Common myeloid progenitor, CD34-positive (primary cell): Measurements from ENCODE around the gene KLF17.

Experiments used
- CTCF ChIA-PET: fragments of 350-600 bp; sonication (Branson Sonifier 250); formaldehyde crosslinking; loops from one replicate; lab custom pipeline; 2021; ENCODE audit warnings: antibody characterized with exemption; lab: Charles Lee
- POLR2A ChIA-PET: fragments of 350-600 bp; sonication (Branson Sonifier 250); formaldehyde crosslinking; loops from one replicate; lab custom pipeline; 2021; ENCODE audit warnings: antibody characterized with exemption; lab: Charles Lee
- DNase-seq, 3 donors: peaks; one replicate each; pipeline versions ENCODE4 v3.0.0 to v3.0.0-alpha.2; 2013
- H3K27ac ChIP-seq, 2 experiments: 1 replicate in 1 of 2; 2 replicates in 1 of 2; pipeline ENCODE4 v1.7.0; 2013; ENCODE audit warnings: inconsistent platforms in 2 of 2, low read length in 2 of 2, mild to moderate bottlenecking in 2 of 2, low read depth in 1 of 2, moderate library complexity in 1 of 2; ENCODE audit not compliant: severe bottlenecking in 2 of 2, insufficient read depth in 1 of 2, poor library complexity in 1 of 2
- H3K27me3 ChIP-seq, 5 experiments: replicated peaks in 2 of 5; 1 replicate in 3 of 5; 2 replicates in 2 of 5; pipeline versions ENCODE4 v1.6.1 to v1.7.0; 2013; ENCODE audit warnings: low read length in 4 of 5, mild to moderate bottlenecking in 2 of 5, moderate library complexity in 2 of 5, inconsistent platforms in 1 of 5; ENCODE audit not compliant: insufficient read depth in 5 of 5, control insufficient read depth in 4 of 5
- H3K36me3 ChIP-seq, 4 experiments: 1 replicate in 2 of 4; 2 replicates in 2 of 4; pipeline versions ENCODE4 v1.6.1 to v1.7.0; 2013; ENCODE audit warnings: low read length in 3 of 4, control low read depth in 1 of 4, mild to moderate bottlenecking in 1 of 4; ENCODE audit not compliant: control insufficient read depth in 4 of 4, insufficient read depth in 4 of 4
- H3K4me1 ChIP-seq, 4 experiments: 1 replicate in 3 of 4; 2 replicates in 1 of 4; pipeline versions ENCODE4 v1.6.1 to v1.7.1; 2013; ENCODE audit warnings: low read length in 3 of 4, mild to moderate bottlenecking in 3 of 4, control low read depth in 1 of 4, inconsistent platforms in 1 of 4, moderate library complexity in 1 of 4; ENCODE audit not compliant: control insufficient read depth in 4 of 4, insufficient read depth in 4 of 4; ENCODE audit errors: control extremely low read depth in 1 of 4
- H3K4me3 ChIP-seq, 7 experiments: 1 replicate in 4 of 7; 2 replicates in 3 of 7; pipeline versions ENCODE4 v1.5.1 to v1.7.0; 2013; ENCODE audit warnings: mild to moderate bottlenecking in 7 of 7, low read length in 6 of 7, moderate library complexity in 6 of 7, inconsistent platforms in 2 of 7, low read depth in 2 of 7, control low read depth in 1 of 7; ENCODE audit not compliant: insufficient read depth in 4 of 7, control insufficient read depth in 1 of 7; ENCODE audit errors: extremely low read depth in 1 of 7
- H3K9me3 ChIP-seq, 5 experiments: 1 replicate in 4 of 5; 2 replicates in 1 of 5; pipeline versions ENCODE4 v1.6.1 to v1.7.1; 2013; ENCODE audit warnings: low read length in 4 of 5, mild to moderate bottlenecking in 2 of 5, inconsistent platforms in 1 of 5, low read depth in 1 of 5, moderate library complexity in 1 of 5; ENCODE audit not compliant: control insufficient read depth in 4 of 5, insufficient read depth in 2 of 5; ENCODE audit errors: control extremely low read depth in 1 of 5
- WGBS: methylation state at CpG from one replicate; pipeline ENCODE4 v1.1.5; 2013; ENCODE audit not compliant: insufficient coverage; 5-methylcytosine and 5-hydroxymethylcytosine counted together

Gene KLF17

DNA sequence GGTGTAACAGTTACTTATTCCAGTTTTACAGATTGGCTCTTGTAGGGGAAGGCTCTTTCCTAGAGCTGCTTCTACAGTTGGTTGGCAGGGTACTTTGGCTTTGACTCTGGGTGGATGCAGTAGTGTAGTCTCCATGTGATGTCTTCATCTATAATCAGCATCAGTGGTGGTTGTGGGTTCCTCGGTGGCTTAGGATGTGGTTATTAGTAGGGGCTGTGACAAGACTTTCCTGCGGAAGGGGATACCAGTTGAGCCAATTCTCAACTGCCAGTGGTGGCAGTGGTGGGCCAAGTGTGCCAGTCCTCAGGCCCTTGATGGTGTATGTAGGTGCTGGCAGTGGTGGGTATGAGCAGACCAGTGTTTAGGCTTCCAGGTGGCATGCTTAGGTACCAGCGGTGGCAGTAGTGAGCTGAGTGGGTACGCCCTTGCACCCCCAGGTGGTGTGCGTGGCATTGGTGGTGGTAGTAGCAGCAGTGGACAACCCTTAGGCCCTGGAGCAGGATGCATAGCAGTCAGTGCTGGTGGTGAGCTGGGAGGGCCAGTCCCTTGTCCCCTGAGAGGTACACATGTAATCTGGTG, 50.0 kb downstream of the KLF17 start:
- Histone ChIP-seq H3K4me1 (no peaks in the 10 kb centered on the region), H3K36me3 (no peaks in the 10 kb centered on the region), H3K9me3 (peaks cover 0 to 12% (median 3%) of the 10 kb centered on the region in 5 experiments), H3K4me3 (no peak overlapping the region), H3K27ac (no peak overlapping the region), H3K27me3 (no peaks in the 10 kb centered on the region)
- DNase-seq: peak; percentile 14 to 52 (median 33)
- ChIA-PET POLR2A (no interaction called here), CTCF (interaction anchor here (1.1 kb wide), 1 partner anchor 12 kb away, joined by 3 read pairs; no protein-coding TSS in a partner anchor)
- WGBS: 66% methylated on average over 5 of the region's 5 CpGs

- no peaks in the 10 kb centered on the region for H3K27me3 ChIP-seq
- H3K36me3 ChIP-seq: no peaks in the 10 kb centered on the region
- 96% methylated on average over 3 of the region's 3 CpGs for WGBS
- no peak overlapping the region for H3K4me3 ChIP-seq
- peaks cover 0 to 27% (median 9%) of the 10 kb centered on the region in 5 experiments for H3K9me3 ChIP-seq
- CTCF ChIA-PET: interaction anchor here (0.5 to 0.8 kb wide), 2 partner anchors 18 to 51 kb away, joined by 3 read pairs; no protein-coding TSS in a partner anchor
- no peak for DNase-seq
- H3K4me1 ChIP-seq: no peaks in the 10 kb centered on the region
- no peak overlapping the region for H3K27ac ChIP-seq
- POLR2A ChIA-PET: interaction anchor here (0.5 kb wide), 1 partner anchor 14 kb away, joined by 4 read pairs; no protein-coding TSS in a partner anchor
These were observed 51.7 kb downstream of the KLF17 start for GRCh38 chr1:44170281-44170823.

DNA sequence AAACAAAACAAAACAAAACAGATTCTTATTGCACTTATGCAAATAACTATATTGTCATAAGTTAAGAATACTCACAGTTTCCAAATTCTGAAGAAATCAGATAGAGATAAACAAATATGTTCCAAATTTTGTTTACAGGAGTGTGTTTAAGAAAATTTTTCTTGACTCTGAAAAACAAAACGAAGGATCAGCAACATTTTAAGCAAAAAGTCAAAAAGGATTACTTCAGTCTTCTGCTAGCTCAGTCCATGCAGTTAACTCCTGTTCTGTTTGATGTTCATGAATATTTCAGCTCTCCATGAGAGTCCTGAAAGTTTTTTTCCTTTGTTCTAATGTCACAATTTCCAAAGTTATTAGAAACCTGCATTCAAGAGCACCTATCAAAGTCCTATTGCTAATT, 56.0 kb downstream of the KLF17 start:
- ChIA-PET CTCF (no interaction called here), POLR2A (no interaction called here)
- no peak overlapping the region for H3K27ac ChIP-seq
- H3K4me3 ChIP-seq: no peak overlapping the region
- peaks cover 0 to 22% (median 5%) of the 10 kb centered on the region in 5 experiments for H3K9me3 ChIP-seq
- no peaks in the 10 kb centered on the region for H3K36me3 ChIP-seq
- H3K4me1 ChIP-seq: no peaks in the 10 kb centered on the region
- DNase-seq: peak; percentile 5 to 8 (median 8)
- 75% methylated on average over 1 of the region's 1 CpG for WGBS
- no peaks in the 10 kb centered on the region for H3K27me3 ChIP-seq
